Gastroesophageal sphincter (tissue), 4 donors: ENCODE measurements around the gene L3MBTL4. TPM values are rescaled to one million over a fixed set of nuclear protein-coding genes. Genes with fewer than 3 reads are reported as not detected.

Source experiments
- ATAC-seq: fragments of 150-250 bp; one replicate; pipeline ENCODE4 v1.9.1; 2016; ENCODE audit warnings: mild to moderate bottlenecking, moderate library complexity
- H3K27ac ChIP-seq, 4 donors: fragments of 200-600 bp; sonication (generic) in 3 of 4; 1 replicate in 3 of 4; 2 replicates in 1 of 4; pipeline ENCODE4 v1.5.1; 2016 to 2019
- H3K27me3 ChIP-seq: fragments of 200-600 bp; sonication (generic); one replicate; pipeline ENCODE4 v1.5.1; 2019
- H3K36me3 ChIP-seq, 2 donors: fragments of 200-600 bp; sonication (generic); one replicate each; pipeline ENCODE4 v1.5.1; 2019; ENCODE audit warnings: control low read depth in 1 of 2
- H3K4me1 ChIP-seq, 3 donors: fragments of 200-600 bp; sonication (generic); 1 replicate in 2 of 3; 2 replicates in 1 of 3; pipeline ENCODE4 v1.5.1; 2016 to 2019; ENCODE audit warnings: control low read depth in 2 of 3
- H3K4me3 ChIP-seq, 2 donors: fragments of 200-600 bp; sonication (generic); one replicate each; pipeline ENCODE4 v1.5.1; 2019; ENCODE audit warnings: mild to moderate bottlenecking in 1 of 2, moderate library complexity in 1 of 2
- H3K9me3 ChIP-seq, 3 donors: fragments of 200-600 bp; sonication (generic); one replicate each; pipeline ENCODE4 v1.5.1; 2017 to 2019; ENCODE audit warnings: control low read depth in 2 of 3
- CTCF ChIP-seq, 4 experiments: fragments of 200-600 bp in 2 of 4; fragments of 450-650 bp in 2 of 4; sonication (generic) in 1 of 4; IDR thresholded peaks; one replicate each; pipeline ENCODE4 v1.5.1; 2017 to 2019; ENCODE audit warnings: antibody characterized with exemption in 4 of 4, mild to moderate bottlenecking in 2 of 4, moderate library complexity in 2 of 4
- EP300 ChIP-seq: sonication (generic); formaldehyde crosslinking; IDR thresholded peaks from one replicate; pipeline ENCODE4 v1.6.1; 2017; ENCODE audit warnings: antibody characterized with exemption, mild to moderate bottlenecking
- POLR2A ChIP-seq, 2 donors: fragments of 450-650 bp; IDR thresholded peaks; one replicate each; pipeline ENCODE4 v1.6.1; 2017; ENCODE audit warnings: antibody characterized with exemption in 2 of 2, mild to moderate bottlenecking in 2 of 2, moderate library complexity in 1 of 2
- POLR2AphosphoS5 ChIP-seq: sonication (generic); formaldehyde crosslinking; IDR thresholded peaks from one replicate; pipeline ENCODE4 v1.6.1; 2017; ENCODE audit warnings: antibody characterized with exemption
- WGBS, 2 donors: methylation state at CpG; one replicate each; pipeline ENCODE4 v1.1.5; 2018; ENCODE audit warnings: low coverage in 1 of 2; 5-methylcytosine and 5-hydroxymethylcytosine counted together
- total RNA-seq, 4 donors: library from RNA; depleted of rRNA; stranded (reverse); fragments of >200 nt; gene quantifications; one replicate each; pipeline ENCODE4 v1.1.0, GENCODE V29; 2016

Gene L3MBTL4
- total RNA-seq, 4 donors from 2014 or later, result 0.46 to 8.1 (median 4.9) TPM

DNA sequence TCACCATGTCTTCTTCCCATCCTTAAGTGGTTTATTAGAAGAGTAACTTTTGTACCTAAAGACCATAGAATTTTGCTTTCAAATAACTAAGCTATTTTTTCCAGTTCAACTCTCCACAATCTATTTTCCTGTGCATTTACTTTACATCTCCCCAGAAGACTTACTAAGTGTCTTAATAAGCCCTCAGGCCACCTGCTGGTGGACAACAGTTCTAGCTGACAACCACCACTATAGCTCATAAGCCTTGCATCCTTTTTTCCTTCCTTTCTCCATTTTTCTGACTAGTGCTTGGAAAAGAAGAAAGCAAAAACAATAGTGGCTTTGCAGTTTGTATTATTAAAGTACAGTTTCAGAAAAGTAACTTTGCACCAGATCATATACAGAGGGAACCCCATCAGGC is 369.9 kb downstream of the L3MBTL4 start:
- Histone ChIP-seq H3K36me3 (no peaks in the 10 kb centered on the region), H3K9me3 (peaks cover 0 to 17% (median 0%) of the 10 kb centered on the region in 3 donors), H3K27me3 (no peaks in the 10 kb centered on the region), H3K4me3 (no peak overlapping the region), H3K27ac (no peak overlapping the region), H3K4me1 (no peaks in the 10 kb centered on the region)
- no peak for TF ChIP-seq CTCF (IDR thresholded peaks at IDR 0.05)
- no peak for ATAC-seq

GRCh38 chr18:6044319-6044718 is 370.4 kb downstream of the L3MBTL4 start:
- 55% methylated on average over 1 of the region's 1 CpG; no CpG with 5 or more reads in 1 of the 2 donors for WGBS, 2 donors
- Histone ChIP-seq H3K4me1 (no peaks in the 10 kb centered on the region), H3K9me3 (peaks cover 0 to 20% (median 0%) of the 10 kb centered on the region in 3 donors), H3K36me3 (no peaks in the 10 kb centered on the region), H3K4me3 (no peak overlapping the region), H3K27me3 (no peaks in the 10 kb centered on the region), H3K27ac (no peak overlapping the region)
- ATAC-seq, result no peak
- TF ChIP-seq CTCF (IDR thresholded peaks at IDR 0.05), result no peak
- TF ChIP-seq POLR2AphosphoS5, result no peak
- no peak for TF ChIP-seq EP300
- no peak for TF ChIP-seq POLR2A (IDR thresholded peaks at IDR 0.05)

DNA sequence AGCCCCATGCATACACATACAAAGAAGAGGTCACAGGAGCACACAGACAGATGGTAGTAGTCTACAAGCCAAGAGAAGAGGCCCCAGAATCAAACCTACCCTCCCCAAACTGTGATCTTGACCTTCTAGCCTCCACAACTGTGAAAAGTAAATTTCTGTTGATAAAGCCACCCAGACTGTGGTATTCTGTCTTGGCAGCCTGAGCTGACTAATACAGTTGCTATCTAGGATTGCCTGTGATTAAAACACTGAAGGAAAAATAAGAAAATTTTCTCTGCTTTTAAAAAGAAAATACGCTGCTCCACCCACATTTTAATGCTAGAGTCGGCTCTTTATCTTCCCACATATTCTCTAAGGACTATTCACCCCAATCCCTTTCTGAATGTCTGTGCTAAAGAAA is 375.7 kb downstream of the L3MBTL4 start:
- peaks cover 0 to 30% (median 0%) of the 10 kb centered on the region in 3 donors for H3K9me3 ChIP-seq
- no peak overlapping the region for H3K4me3 ChIP-seq
- no peaks in the 10 kb centered on the region for H3K4me1 ChIP-seq
- ATAC-seq, result no peak
- no peak overlapping the region for H3K27ac ChIP-seq
- 71 to 75% methylated on average over 2 of the region's 2 CpGs for WGBS, 2 donors
- no peaks in the 10 kb centered on the region for H3K27me3 ChIP-seq
- TF ChIP-seq POLR2AphosphoS5 (no peak), CTCF (IDR thresholded peaks at IDR 0.05) (no peak), EP300 (no peak), POLR2A (IDR thresholded peaks at IDR 0.05) (no peak)
- H3K36me3 ChIP-seq, result no peaks in the 10 kb centered on the region

- TF ChIP-seq EP300 (no peak), POLR2A (IDR thresholded peaks at IDR 0.05) (no peak), CTCF (IDR thresholded peaks at IDR 0.05) (no peak), POLR2AphosphoS5 (no peak)
- no peak overlapping the region for H3K4me3 ChIP-seq
- H3K27ac ChIP-seq, result no peak overlapping the region
- WGBS, 2 donors, result 83% methylated on average over 1 of the region's 2 CpGs; no CpG with 5 or more reads in 1 of the 2 donors
- H3K4me1 ChIP-seq, result no peaks in the 10 kb centered on the region
- H3K27me3 ChIP-seq, result no peaks in the 10 kb centered on the region
- peaks cover 0 to 8% (median 0%) of the 10 kb centered on the region in 3 donors for H3K9me3 ChIP-seq
- ATAC-seq, result no peak
- H3K36me3 ChIP-seq, result no peaks in the 10 kb centered on the region
Observed at GRCh38 chr18:6031442-6031841, 383.3 kb downstream of the L3MBTL4 start.

DNA sequence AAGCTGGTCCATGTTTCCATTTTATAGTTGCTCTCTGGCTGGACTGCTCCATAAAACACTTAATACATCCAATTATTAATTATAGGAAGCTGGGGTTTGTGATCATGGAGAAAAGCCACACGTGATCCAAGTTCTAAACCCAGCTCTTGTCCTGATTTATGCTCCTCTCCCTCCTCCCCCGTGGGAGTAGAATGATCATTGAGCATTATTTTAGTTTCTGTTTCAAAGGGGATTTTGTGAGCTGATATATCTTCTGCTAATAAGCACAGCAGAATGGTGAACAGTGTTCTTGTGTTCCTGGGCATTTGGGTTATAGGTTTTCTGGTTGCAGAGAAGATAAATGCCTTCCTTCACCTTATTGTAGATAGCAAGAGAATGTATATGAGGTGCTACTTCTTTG is 383.7 kb downstream of the L3MBTL4 start:
- Histone ChIP-seq H3K9me3 (peaks cover 0 to 4% (median 0%) of the 10 kb centered on the region in 3 donors), H3K27me3 (no peaks in the 10 kb centered on the region), H3K4me1 (no peaks in the 10 kb centered on the region), H3K27ac (no peak overlapping the region), H3K36me3 (no peaks in the 10 kb centered on the region), H3K4me3 (no peak overlapping the region)
- no peak for ATAC-seq
- TF ChIP-seq POLR2A (IDR thresholded peaks at IDR 0.05) (no peak), POLR2AphosphoS5 (no peak), EP300 (no peak), CTCF (IDR thresholded peaks at IDR 0.05) (no peak)
- 58 to 64% methylated on average over 2 of the region's 2 CpGs for WGBS, 2 donors
